HG02884 (cell line): ENCODE results near the gene PBXIP1.

ENCODE experiments used
- ATAC-seq: cut with Tn5 transposase; IDR thresholded peaks from one replicate; pipeline ENCODE4 v1.9.1; 2021; ENCODE audit warnings: mild to moderate bottlenecking, moderate library complexity; ENCODE audit not compliant: unreplicated experiment

Gene PBXIP1

DNA sequence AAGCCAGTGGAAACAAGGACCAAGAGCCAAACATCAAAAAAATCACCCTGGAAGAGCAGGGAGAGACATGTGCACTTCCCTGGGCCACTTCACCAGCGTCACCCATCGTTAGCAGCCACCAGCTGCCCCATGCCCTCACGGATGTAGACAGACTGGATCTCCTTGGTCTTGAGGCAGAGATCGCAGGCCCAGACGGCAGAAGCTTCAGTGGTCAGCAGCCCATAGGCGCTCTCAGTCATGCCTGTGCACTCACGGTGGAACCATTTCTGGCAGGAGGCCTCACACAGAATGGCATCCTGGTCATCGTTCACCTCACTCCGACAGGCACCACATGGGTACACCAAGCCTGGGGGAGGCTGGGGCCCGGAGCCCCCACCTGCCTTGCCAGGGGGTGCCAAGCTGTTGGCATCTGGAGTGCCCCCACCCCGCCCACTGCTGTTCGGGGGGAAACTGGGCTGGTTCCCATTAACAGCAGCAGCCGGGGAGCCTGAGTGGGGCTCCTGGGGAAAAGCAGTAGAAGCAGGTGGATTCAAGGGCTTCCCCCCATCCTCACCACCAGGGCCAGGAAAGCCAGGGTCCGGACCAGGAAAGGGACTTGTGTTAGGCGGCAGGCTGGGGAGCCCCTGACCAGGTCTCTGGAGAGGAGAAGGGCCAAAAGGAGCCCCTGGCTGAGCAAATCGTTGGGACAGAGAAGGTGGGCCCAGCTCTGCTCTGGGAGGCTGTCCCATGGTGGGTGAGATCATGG is 3.0 kb upstream of the PBXIP1 start:
- ATAC-seq = no peak

DNA sequence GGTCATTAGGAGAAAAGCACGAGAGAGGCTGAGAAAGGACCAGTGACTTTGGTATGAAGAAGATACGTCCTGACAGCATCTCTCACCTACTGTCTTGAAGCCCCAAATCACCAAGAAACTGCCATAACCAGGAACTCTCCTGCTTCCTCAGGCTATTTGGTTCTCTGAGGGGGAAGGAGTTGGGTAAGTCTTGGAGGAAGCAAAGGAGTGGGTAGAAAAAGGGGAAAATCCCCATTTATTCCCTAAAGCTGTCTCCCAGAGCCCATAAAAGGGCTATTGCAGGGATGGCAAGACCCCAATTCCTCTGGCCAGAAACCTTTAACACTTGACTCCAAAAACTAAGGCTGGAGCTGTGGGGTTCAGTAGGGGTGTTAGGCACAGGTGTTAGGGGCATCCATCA is 2.1 kb upstream of the PBXIP1 start:
- no peak for ATAC-seq

DNA sequence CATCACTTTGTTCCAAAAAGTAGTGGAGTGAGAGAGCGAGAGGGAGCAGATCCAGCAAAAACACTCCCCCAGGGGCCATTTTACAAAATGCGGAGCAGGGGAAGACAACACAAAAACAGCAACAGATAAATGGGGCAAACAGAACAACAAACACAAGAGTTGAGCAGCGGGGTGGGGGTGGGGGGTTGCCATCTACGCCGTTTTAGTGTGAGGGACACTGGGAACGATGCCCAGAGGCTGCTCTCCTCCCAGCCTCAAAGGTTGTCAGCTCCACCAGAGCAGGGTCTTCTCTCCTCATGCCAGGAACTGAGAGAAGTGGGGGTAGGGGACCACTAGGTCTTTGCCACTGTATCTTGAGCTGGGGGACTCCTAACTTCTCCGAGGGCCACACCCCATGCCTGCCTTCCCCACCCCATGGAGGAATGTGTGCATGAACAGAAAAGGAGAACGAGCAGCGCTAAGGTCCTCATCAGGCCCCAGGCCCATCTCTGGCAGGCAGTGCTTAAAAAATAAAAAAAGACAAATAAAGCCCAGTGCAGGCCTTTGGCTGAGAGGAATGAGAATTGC is 1.3 kb upstream of the PBXIP1 start:
- no peak for ATAC-seq

GRCh38 chr1:154956544-154956941 is 644 bp upstream of the PBXIP1 start:
- no peak for ATAC-seq

DNA sequence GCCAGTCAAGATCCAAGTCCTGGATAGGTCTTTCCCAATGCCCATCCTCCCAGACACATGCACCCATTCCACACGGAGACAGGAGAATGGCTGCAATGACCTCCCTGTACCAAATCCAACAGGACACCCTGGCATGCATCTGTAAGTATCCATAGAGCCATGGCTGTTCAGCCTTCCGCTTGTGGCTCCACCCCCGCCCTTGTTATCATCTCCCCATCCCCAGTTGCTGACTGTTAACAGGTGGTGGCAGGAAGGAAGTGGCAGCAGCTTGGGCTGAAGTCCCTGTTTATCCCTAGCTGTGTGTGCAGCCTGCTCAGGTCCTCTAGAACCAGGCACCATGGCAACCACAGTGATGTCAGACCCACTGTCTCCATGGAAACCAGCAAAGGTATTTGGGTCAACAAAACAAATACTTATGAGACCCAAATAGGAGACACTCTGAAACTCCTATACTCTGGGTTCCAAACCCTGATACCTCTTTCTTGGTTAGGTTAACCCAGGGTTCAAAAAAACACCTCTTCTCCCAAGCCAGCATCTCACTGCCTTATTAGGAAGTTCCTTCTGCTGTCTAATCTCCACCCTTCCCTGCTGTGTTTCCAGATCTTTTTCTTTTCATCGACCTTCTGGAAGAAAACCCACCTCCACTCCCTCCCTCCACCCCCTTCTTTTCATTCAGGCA is 721 bp downstream of the PBXIP1 start:
- peak; percentile 29 for ATAC-seq

DNA sequence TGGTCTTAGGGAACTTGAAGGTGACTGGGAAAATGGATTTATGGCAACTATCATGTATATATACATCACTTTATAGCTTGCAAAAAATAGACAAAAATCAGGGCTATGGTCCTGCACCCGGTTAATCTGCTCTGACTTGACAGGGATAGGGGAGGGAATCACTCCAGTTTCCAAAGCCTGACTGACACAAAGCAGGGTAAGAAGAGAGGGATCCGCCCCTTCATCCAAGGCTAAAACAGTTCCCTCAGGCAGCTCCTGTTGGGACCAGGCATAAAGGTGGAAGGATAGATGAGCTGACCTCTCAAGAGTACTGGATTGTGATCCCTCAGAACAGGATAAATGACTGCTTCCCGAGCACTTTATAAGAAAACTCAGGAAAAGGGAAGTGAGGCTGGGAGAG is 1.4 kb downstream of the PBXIP1 start:
- no peak for ATAC-seq

GRCh38 chr1:154953611-154954038 is 2.3 kb downstream of the PBXIP1 start:
- ATAC-seq = no peak

- no peak for ATAC-seq
Observed at GRCh38 chr1:154952664-154953063, 3.2 kb downstream of the PBXIP1 start.

GRCh38 chr1:154951901-154952657 is 3.8 kb downstream of the PBXIP1 start:
- ATAC-seq = no peak

DNA sequence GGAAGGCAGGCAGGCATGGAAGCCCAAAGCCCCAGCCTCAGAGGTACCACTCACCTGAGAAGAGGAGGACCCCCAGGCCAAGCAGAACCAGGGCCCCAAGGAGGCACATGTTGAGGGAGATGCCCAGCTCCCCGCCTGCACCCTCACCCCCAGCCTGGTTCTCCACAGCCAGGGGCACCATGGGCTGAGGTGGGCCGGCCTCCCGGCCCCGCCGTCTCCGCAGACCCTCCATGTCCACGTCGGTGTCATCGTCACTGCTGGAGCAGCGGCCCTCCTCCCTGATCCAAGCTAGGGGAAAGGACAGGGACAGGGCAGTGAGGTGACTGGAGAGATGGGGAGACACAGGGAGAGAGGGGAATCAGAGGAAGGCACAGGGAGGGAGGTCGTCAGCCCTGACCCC is 7.8 kb downstream of the PBXIP1 start:
- ATAC-seq = no peak

DNA sequence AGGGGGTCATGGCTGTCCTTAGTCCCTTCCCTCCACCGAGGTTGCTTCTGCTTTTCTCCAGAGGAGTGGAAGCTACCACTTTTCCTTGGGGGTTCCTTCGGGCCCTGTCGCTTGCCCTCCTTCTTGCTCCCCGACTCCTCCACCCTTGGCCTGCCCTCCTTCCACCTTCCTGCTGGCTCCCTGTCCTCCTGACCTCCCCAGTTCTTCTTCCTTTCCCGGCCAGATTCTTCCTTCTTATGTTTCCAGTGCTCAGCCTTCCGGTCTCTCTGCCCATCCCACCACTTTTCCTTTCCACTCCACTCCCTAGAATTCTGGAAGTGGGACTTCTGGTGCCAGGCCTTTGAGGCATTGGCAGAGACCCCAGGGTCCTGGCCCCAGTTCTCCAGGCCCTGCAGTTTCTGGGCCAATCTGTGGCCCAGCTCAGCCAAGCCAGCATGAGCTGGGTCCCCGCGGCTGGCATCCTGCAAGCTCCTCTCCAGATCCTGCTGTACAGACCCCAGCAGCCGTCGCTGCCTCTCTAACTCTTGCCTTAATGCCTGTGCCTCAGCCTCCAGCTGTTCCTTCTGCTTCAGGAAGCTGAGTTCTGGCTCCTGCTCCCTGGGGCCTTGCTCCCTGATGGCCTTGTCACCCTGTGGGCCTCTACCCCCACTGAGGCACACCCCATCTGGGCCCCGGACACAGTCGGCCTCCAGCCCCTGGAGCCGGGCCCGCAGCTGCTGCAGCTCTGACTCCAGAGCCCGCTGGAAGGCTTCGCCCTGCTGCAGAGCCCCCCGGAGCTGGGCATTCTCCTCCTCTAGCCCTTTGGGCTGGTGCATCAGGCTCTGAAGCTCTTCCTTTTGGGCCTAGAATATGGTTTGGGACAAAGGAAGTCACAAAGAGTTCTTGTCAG is 9.7 kb downstream of the PBXIP1 start:
- no peak for ATAC-seq

DNA sequence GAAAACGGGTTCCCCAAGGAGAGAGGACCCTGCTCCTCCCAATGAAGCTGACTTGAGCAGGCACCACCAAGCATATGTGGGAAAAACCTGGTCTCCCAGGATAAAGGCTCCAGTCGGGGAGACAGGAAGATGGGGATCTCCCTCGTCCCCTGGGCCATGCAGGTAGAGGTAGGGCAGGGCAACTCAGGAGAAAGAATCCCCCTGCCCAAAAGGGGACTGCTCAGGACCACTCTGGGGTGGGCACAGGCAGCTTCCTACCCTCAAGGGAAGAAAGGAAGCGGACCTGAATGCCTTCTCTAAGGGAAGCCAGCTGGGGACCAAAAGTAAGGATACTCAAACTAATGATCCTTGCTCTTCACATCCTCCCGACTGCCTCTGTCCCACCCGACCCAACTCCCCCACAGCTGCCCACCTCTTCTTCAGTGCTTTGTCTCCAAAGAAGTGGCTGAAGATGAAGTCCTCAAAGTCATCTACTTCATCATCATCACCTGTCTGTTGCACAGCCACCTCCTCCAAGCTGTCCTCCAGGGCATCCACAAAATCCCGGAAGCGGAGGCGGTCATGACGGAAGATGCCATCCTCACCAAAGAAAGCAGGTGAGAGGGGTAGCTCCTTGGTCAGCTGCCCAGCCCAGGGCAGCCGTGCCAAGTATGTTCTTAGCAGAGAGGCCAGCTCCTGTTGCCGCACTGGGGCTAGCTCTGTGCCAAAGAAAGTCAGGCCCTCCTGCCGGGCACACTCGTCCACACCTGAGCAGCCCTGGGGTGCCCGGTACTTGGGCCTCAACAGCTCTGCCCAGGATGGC is 10.5 kb downstream of the PBXIP1 start:
- ATAC-seq = no peak

DNA sequence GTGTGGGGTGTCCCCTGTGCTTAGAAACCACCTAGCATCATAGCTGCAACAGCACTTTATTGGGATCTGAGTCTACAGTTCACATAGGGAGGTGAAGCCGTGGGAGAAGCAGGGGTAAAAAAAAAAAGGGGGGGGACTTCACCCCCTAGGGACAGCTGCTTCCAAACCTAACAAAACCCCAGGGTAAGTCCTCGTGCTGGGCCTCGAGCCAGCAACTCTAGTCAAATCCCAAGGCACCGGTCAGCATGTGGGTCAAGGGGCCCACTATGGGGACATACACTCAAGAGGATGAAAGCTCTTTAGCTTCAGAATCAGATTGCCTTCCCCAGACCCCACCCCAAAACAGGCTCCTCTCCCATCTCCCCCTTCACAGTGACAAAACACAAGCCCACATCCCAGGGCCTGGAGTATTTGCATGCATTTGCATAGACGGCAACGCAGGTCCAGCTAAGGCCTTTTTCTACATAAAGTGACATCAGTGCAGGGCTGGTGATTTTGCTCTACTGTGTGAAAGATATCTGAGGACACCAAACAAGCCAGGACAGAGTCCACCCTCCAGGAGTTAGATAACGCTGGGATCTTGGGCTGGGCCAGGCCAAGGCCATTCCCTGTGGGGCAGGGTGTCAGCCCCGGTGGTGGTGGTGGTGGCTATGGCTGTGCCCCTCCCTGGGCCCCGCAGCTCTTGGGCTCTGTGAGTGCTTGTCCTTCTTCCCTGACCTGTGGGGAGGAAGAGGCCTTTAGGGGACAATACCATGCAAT is 11.3 kb downstream of the PBXIP1 start:
- no peak for ATAC-seq

DNA sequence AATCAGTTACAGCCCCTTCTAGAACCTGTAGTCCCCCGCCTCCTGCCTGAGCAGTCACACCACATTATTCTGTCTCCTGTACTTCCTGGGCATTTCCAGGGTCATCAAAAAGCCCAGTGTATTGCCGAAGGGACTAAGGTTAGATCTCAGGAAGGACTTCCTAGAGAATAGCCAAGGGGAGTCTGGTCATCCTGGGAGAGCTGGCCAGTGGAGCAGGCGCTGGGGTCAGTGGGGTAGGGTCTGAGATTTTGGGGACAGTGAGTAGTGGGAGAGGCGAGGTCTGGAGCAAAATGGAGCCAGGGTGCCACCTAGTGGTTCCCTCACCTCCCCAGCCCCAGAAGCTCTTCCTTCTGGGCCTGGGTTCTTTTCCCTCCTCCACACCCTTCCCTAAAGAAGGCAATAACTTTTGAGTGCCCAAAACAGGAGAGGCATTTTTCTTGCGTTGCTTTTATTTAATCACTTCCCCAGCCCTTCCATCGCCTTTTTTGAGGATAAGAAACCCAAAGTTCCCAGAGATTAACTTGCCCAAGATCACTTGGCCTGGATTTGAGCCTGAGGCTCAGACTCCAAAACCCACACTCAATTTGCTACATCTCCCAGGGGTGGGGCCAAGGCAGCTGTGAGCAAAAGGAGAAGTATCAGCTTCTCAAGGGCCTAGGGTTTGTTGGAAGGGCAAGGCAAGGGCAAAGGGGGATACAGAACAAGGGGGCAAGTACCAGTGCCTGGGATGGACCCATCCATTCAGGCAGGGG is 12.1 kb downstream of the PBXIP1 start:
- no peak for ATAC-seq

- ATAC-seq = no peak
Observed at GRCh38 chr1:154941333-154942013, 14.4 kb downstream of the PBXIP1 start.

- no peak for ATAC-seq
Observed at GRCh38 chr1:154940651-154941194, 15.2 kb downstream of the PBXIP1 start.

DNA sequence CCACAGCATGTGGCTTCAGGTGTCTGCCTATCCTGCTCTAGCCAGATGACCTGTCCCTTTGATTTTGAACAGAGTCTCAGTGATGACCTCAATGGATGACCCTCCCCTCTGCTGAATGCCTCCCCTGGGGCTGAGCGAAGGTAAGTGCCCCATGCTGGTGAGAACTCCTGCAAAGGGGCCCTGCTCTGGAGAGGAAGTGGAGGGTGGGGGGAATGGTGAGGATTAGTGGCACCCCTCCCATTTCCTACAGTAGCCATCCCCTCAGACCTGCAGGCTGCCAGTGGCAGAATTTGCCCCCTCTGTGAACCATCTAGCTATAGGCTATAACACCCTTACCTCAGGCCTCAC is 15.7 kb downstream of the PBXIP1 start:
- no peak for ATAC-seq
